ENCODE data around the gene FNBP1. TPM values are rescaled to one million over a fixed set of nuclear protein-coding genes. Genes with fewer than 3 reads are reported as not detected.

FNBP1 gene
- total and polyA plus RNA-seq, 10 of the 15 experiments (the other 5 are each of a cell fraction or from before 2014, with no cell fraction given) = 64.5 to 353 (median 179) TPM

GRCh38 chr9:129878291-129878690 is 164.7 kb downstream of the FNBP1 start:
- H4K20me1 ChIP-seq (ENCODE audit: control insufficient read depth, insufficient read depth) = no peaks in the 10 kb centered on the region
- RAD21 ChIA-PET (ENCODE audit: unreplicated experiment) = no interaction called here
- BruUV-seq (replicated peaks) = no TSS peak
- no peak for DNase-seq (ENCODE audit: low read depth, low spot score)
- H3K4me3 ChIP-seq = no peak overlapping the region
- no peak overlapping the region for H3K27ac ChIP-seq (ENCODE audit: control insufficient read depth, insufficient read depth)
- H3K4me1 ChIP-seq (ENCODE audit: control insufficient read depth, insufficient read depth, low read length) = no peaks in the 10 kb centered on the region; the same call in 1 of the 2 replicates
- no peak for ATAC-seq
- no peak overlapping the region for H2AFZ ChIP-seq (ENCODE audit: control insufficient read depth, low read depth, low read length)
- no peaks in the 10 kb centered on the region for H3K27me3 ChIP-seq (replicated peaks in 1 of 2; ENCODE audit: control insufficient read depth in 2 of 2, insufficient read depth in 2 of 2, low read length in 1 of 2)
- TF ChIP-seq LARP7 (IDR thresholded peaks at IDR 0.05) (no peak), CEBPB (IDR thresholded peaks at IDR 0.05; ENCODE audit: borderline replicate concordance in 1 of 2, low read depth in 2 of 2, low read length in 2 of 2) (no peak), SREBF2 (IDR thresholded peaks at IDR 0.05; ENCODE audit: low read length) (no peak), ZNF274 (IDR thresholded peaks at IDR 0.05; ENCODE audit: insufficient read depth, insufficient read length) (no peak), NFYB (IDR thresholded peaks at IDR 0.05; ENCODE audit: insufficient read depth, low read depth, low read length) (no peak)
- H3K9ac ChIP-seq (ENCODE audit: control insufficient read depth, insufficient read depth, low read length) = no peak overlapping the region
- POLR2A ChIA-PET = no interaction called here
- in situ Hi-C loops (cut with MboI) = loop anchor here (10.0 kb wide), 1 partner anchor 367 kb away; no protein-coding TSS in a partner anchor
- no peaks in the 10 kb centered on the region for H3K9me3 ChIP-seq (replicated peaks; ENCODE audit: control insufficient read depth, insufficient read depth, low read length)
- no peak overlapping the region for H3K4me2 ChIP-seq (ENCODE audit: control insufficient read depth, insufficient read depth)
- WGBS (ENCODE audit: insufficient coverage, insufficient replicate concordance, low lambda C conversion rate, missing lambda C conversion rate) = 91% methylated on average over 11 of the region's 11 CpGs
- CTCF ChIA-PET = interaction anchor here (1.0 kb wide), 1 partner anchor 8 kb away, joined by 3 read pairs; no protein-coding TSS in a partner anchor
- SMC1A ChIA-PET (ENCODE audit: uncharacterized antibody, unreplicated experiment) = no interaction called here
- H3K79me2 ChIP-seq (ENCODE audit: control insufficient read depth, insufficient read depth, low read length) = no peaks in the 10 kb centered on the region
- peaks cover 0 to 3% of the 10 kb centered on the region in 2 experiments; a peak in 2 of 4 replicates for H3K36me3 ChIP-seq (ENCODE audit: control insufficient read depth in 2 of 2, insufficient read depth in 2 of 2, low read length in 1 of 2)
- FAIRE-seq = no peak
- intact Hi-C loops (cut with micrococcal nuclease; ENCODE audit: unreplicated experiment) = no loop called here

GRCh38 chr9:129876815-129877214 is 166.2 kb downstream of the FNBP1 start:
- peak; percentile 78 for ATAC-seq
- WGBS (ENCODE audit: insufficient coverage, insufficient replicate concordance, low lambda C conversion rate, missing lambda C conversion rate) = 66% methylated on average over 7 of the region's 7 CpGs
- FAIRE-seq = no peak
- H3K9ac ChIP-seq (ENCODE audit: control insufficient read depth, insufficient read depth, low read length) = no peak overlapping the region
- no peaks in the 10 kb centered on the region for H3K79me2 ChIP-seq (ENCODE audit: control insufficient read depth, insufficient read depth, low read length)
- H3K4me3 ChIP-seq = no peak overlapping the region
- no peak for DNase-seq (ENCODE audit: low read depth, low spot score)
- no peaks in the 10 kb centered on the region for H3K27me3 ChIP-seq (replicated peaks in 1 of 2; ENCODE audit: control insufficient read depth in 2 of 2, insufficient read depth in 2 of 2, low read length in 1 of 2)
- intact Hi-C loops (cut with micrococcal nuclease; ENCODE audit: unreplicated experiment) = no loop called here
- CTCF ChIA-PET = no interaction called here
- H3K4me2 ChIP-seq (ENCODE audit: control insufficient read depth, insufficient read depth) = no peak overlapping the region
- no peaks in the 10 kb centered on the region for H3K9me3 ChIP-seq (replicated peaks; ENCODE audit: control insufficient read depth, insufficient read depth, low read length)
- H4K20me1 ChIP-seq (ENCODE audit: control insufficient read depth, insufficient read depth) = no peaks in the 10 kb centered on the region
- in situ Hi-C loops (cut with MboI) = loop anchor here (10.0 kb wide), 1 partner anchor 368 kb away; no protein-coding TSS in a partner anchor
- RAD21 ChIA-PET (ENCODE audit: unreplicated experiment) = interaction anchor here (0.7 kb wide), 1 partner anchor 75 kb away, joined by 3 read pairs; no protein-coding TSS in a partner anchor
- SMC1A ChIA-PET (ENCODE audit: uncharacterized antibody, unreplicated experiment) = no interaction called here
- POLR2A ChIA-PET = no interaction called here
- H2AFZ ChIP-seq (ENCODE audit: control insufficient read depth, low read depth, low read length) = no peak overlapping the region
- no peak overlapping the region for H3K27ac ChIP-seq (ENCODE audit: control insufficient read depth, insufficient read depth)
- BruUV-seq (replicated peaks) = no TSS peak
- no peaks in the 10 kb centered on the region; the same call in 1 of the 2 replicates for H3K4me1 ChIP-seq (ENCODE audit: control insufficient read depth, insufficient read depth, low read length)
- peaks cover 0 to 2% of the 10 kb centered on the region in 2 experiments; a peak in 2 of 4 replicates for H3K36me3 ChIP-seq (ENCODE audit: control insufficient read depth in 2 of 2, insufficient read depth in 2 of 2, low read length in 1 of 2)
- no peak for TF ChIP-seq MTA3 (IDR thresholded peaks at IDR 0.05; ENCODE audit: borderline replicate concordance, low read length)
- 0 out of 2 replicates have a peak, but pooled peaks have one; percentile 47 for TF ChIP-seq DPF2 (IDR thresholded peaks at IDR 0.05)
- TF ChIP-seq ZNF687 (IDR thresholded peaks at IDR 0.05) = no peak
- TF ChIP-seq MEF2B (IDR thresholded peaks at IDR 0.05; ENCODE audit: partially characterized antibody, poor library complexity, severe bottlenecking) = peak; percentile 52
- peak in 1 of 2 experiments; percentile 36; a peak in 1 of 4 replicates for TF ChIP-seq BHLHE40 (IDR thresholded peaks at IDR 0.05; ENCODE audit: borderline replicate concordance in 1 of 2, low read depth in 2 of 2, low read length in 1 of 2)
- TF ChIP-seq ZBTB33 (IDR thresholded peaks at IDR 0.05) = 0 out of 2 replicates have a peak, but pooled peaks have one; percentile 39
- no peak for TF ChIP-seq JUNB (IDR thresholded peaks at IDR 0.05)
